WI38 (cell line): ENCODE measurements around the gene CILP.
A peak's percentile ranks its signal among the peaks of the same experiment; 100 is the strongest.

Source experiments
- H3K4me3 ChIP-seq: 2 replicates; pipeline ENCODE4 v1.5.1; 2011; ENCODE audit warnings: low read depth, mild to moderate bottlenecking, control low read depth, low read length
- TF ChIP-seq, protein P1 (sequence below): IDR thresholded peaks from 2 replicates; pipeline ENCODE4 v1.5.1; 2012; ENCODE audit warnings: low read depth, mild to moderate bottlenecking, control low read depth, low read length

The CILP gene

DNA sequence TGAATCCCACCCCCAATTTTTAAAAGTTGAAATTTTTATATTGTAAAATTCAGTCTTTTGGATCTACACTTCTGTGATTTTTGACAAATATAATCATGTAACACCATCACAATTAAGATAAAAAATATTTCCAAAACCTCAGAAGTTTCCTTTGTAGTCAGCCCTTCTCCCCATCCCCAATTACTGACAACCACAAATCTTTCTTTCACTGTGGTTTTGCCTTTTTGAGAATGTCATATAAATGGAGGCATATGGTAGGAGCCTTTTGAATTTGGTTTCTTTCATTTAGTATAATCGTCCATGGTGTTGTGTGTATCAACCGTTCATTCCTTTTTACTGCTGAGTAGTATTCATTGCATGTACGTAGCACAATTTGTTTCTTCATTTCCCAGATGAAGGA is 7.9 kb upstream of the CILP start:
- no peak overlapping the region for H3K4me3 ChIP-seq
- TF ChIP-seq, protein P1, sequence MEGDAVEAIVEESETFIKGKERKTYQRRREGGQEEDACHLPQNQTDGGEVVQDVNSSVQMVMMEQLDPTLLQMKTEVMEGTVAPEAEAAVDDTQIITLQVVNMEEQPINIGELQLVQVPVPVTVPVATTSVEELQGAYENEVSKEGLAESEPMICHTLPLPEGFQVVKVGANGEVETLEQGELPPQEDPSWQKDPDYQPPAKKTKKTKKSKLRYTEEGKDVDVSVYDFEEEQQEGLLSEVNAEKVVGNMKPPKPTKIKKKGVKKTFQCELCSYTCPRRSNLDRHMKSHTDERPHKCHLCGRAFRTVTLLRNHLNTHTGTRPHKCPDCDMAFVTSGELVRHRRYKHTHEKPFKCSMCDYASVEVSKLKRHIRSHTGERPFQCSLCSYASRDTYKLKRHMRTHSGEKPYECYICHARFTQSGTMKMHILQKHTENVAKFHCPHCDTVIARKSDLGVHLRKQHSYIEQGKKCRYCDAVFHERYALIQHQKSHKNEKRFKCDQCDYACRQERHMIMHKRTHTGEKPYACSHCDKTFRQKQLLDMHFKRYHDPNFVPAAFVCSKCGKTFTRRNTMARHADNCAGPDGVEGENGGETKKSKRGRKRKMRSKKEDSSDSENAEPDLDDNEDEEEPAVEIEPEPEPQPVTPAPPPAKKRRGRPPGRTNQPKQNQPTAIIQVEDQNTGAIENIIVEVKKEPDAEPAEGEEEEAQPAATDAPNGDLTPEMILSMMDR: no peak

GRCh38 chr15:65217526-65218482 is 6.5 kb upstream of the CILP start:
- H3K4me3 ChIP-seq: no peak overlapping the region
- TF ChIP-seq, protein P1: no peak

- H3K4me3 ChIP-seq: no peak overlapping the region
- TF ChIP-seq, protein P1: no peak
Observed at GRCh38 chr15:65215496-65215895, 4.2 kb upstream of the CILP start.

- TF ChIP-seq, protein P1: no peak
- no peak overlapping the region for H3K4me3 ChIP-seq
Observed at GRCh38 chr15:65214010-65214409, 2.7 kb upstream of the CILP start.

DNA sequence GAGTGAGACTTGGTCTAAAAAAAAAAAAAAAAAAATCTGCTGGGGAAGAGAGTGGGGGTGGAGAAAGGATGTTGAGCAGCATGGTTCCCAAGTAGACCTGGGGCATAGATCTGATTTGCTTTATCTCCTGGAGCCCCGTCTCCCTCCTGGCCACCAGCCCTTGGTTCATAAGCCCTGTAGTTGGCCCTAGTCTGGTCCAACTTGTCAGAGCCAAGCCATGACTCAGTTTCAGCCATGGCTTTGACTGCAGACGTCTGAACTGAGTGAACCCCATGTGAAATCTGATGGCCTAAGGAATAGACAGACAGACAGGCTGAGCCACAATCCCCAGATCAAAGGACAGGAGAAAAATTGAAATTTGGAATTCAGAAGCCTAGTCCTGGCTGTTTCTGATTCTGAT is 2.0 kb upstream of the CILP start:
- TF ChIP-seq, protein P1: no peak
- H3K4me3 ChIP-seq: no peak overlapping the region

- TF ChIP-seq, protein P1: peak; percentile 33
- H3K4me3 ChIP-seq: no peak overlapping the region
Observed at GRCh38 chr15:65212097-65212496, 824 bp upstream of the CILP start.

DNA sequence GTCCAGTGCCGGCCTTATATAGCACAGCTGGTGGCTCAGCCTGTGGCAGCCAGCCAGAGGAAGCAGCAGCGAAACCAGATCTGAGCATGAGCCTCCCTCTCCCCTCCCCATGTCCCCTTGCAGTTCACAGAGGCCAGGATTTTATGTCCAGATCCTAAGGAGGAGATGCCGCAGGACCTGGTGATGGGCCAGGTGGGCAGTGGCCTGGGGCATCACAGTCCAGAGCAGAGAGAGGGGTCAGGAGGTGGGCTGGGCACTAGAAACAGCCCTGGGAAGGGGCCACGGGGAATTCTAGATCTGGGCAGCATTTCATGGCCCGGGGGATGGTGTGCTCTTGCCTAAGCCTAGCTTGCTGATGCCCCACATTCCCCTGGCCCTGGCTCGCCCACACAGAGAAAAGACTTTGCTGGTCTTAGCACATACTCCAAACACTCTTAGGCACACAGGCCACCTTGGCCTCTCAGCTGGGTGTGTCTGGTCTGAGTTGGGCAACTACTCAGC is 259 bp upstream of the CILP start:
- TF ChIP-seq, protein P1: no peak
- no peak overlapping the region for H3K4me3 ChIP-seq
